Right atrium auricular region (tissue), 2 donors: ENCODE data around the gene SORBS2. TPM values are rescaled to one million over a fixed set of nuclear protein-coding genes. Genes with fewer than 3 reads are reported as not detected.

Experiments used
- DNase-seq: peaks from one replicate; pipeline ENCODE4 v3.0.0-alpha.2; 2019; ENCODE audit warnings: low spot score
- H3K27ac ChIP-seq, 2 donors: fragments of 200-600 bp; sonication (generic); 1 replicate in 1 of 2; 2 replicates in 1 of 2; pipeline ENCODE4 v1.5.1; 2016 to 2019
- H3K27me3 ChIP-seq, 2 donors: fragments of 200-600 bp; sonication (generic); one replicate each; pipeline versions ENCODE4 v1.5.1 to v1.6.0; 2017 to 2019
- H3K36me3 ChIP-seq: fragments of 200-600 bp; sonication (generic); one replicate; pipeline ENCODE4 v1.5.1; 2016
- H3K4me1 ChIP-seq, 2 donors: fragments of 200-600 bp; sonication (generic); one replicate each; pipeline versions ENCODE4 v1.5.1 to v1.6.0; 2017 to 2019
- H3K4me3 ChIP-seq, 2 donors: fragments of 200-600 bp; sonication (generic); 1 replicate in 1 of 2; 2 replicates in 1 of 2; pipeline ENCODE4 v1.5.1; 2017 to 2019; ENCODE audit warnings: mild to moderate bottlenecking in 1 of 2, moderate library complexity in 1 of 2
- H3K9me3 ChIP-seq, 2 donors: fragments of 200-600 bp; sonication (generic); one replicate each; pipeline ENCODE4 v1.5.1; 2019
- CTCF ChIP-seq, 2 donors: fragments of 200-600 bp; sonication (generic); IDR thresholded peaks; one replicate each; pipeline ENCODE4 v1.5.1; 2019; ENCODE audit warnings: antibody characterized with exemption in 2 of 2
- total RNA-seq, 2 donors: library from RNA; depleted of rRNA; stranded (reverse); fragments of >200 nt; gene quantifications; one replicate each; pipeline ENCODE4 v1.1.0, GENCODE V29; 2016

SORBS2 gene
- total RNA-seq, 2 donors from 2014 or later, result 530 to 741 TPM

DNA sequence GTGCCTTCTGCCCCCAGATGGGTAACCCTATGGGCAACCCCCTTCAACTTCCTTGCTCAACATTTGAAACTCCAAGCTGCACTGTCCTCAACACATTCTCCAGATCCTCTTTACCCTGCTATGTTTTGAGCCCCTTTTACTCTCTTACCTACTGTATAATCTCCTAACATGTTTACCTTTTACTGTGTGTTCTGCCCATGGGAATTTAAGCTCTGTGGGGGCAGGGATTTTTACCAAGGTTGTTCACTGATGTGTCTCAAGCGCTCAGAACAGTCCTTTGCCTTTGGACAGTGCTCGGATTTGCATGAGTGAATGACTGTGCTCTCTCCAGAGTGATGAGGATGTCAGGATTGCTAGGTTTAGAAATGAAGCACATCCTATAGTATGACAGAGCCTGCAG is 53.2 kb downstream of the SORBS2 start:
- Histone ChIP-seq H3K36me3 (no peaks in the 10 kb centered on the region), H3K9me3 (no peaks in the 10 kb centered on the region), H3K4me1 (peaks cover 0 to 48% of the 10 kb centered on the region in 2 donors), H3K27me3 (no peaks in the 10 kb centered on the region), H3K27ac (peak overlapping the region in 1 of 2 donors; percentile 6), H3K4me3 (no peak overlapping the region)
- no peak for DNase-seq
- no peak for TF ChIP-seq CTCF (IDR thresholded peaks at IDR 0.05)

DNA sequence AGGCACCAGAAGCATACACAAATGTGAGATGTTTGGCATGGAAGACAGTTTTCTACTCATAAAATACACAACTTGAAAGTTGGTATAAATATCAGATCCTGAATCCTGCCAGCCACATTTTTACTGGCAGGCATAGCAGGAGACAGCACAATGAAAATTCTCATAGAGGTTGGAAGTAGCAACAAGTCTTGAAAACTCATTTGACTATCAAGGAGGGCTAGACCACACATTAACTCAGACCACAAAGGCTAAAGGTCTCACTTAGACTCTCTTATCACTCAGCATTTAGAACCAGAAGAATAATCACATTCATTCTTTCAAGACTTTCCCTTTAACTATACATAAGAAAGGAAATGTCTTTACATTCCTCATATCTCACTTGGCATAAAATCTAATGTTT is 56.5 kb downstream of the SORBS2 start:
- no peaks in the 10 kb centered on the region for H3K36me3 ChIP-seq
- no peak for DNase-seq

DNA sequence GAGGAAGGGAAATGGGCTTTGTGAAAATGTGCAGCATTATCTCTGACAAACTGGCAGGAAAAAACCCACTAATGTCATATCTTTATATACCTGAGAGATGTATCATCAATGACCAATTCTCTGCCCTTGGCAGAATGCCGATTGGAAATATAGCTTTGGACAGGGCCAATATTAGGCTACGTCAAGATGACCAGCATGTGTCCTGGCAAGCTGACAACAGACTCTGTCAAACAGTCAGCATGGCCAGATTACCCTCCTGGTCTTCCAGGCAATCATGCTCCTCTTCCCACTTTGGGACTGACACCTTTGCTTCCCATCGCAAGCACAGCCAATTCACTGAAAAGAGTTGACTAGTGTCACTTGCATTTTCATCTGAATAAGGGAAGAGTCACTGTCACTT is 57.0 kb downstream of the SORBS2 start:
- TF ChIP-seq CTCF (IDR thresholded peaks at IDR 0.05), result no peak
- peak overlapping the region; percentile 37 to 46 for H3K27ac ChIP-seq
- H3K4me3 ChIP-seq, result no peak overlapping the region
- no peaks in the 10 kb centered on the region for H3K36me3 ChIP-seq
- peaks cover 0 to 34% of the 10 kb centered on the region in 2 donors for H3K4me1 ChIP-seq
- DNase-seq, result peak; percentile 55
- no peaks in the 10 kb centered on the region for H3K9me3 ChIP-seq
- H3K27me3 ChIP-seq, result no peaks in the 10 kb centered on the region

More for the DNA sequence above, 56.5 kb downstream of the SORBS2 start:
- Histone ChIP-seq H3K4me1 (peaks cover 0 to 33% of the 10 kb centered on the region in 2 donors), H3K9me3 (no peaks in the 10 kb centered on the region), H3K27ac (peak overlapping the region; percentile 46 to 56), H3K4me3 (no peak overlapping the region), H3K27me3 (no peaks in the 10 kb centered on the region)
- TF ChIP-seq CTCF (IDR thresholded peaks at IDR 0.05), result no peak

DNA sequence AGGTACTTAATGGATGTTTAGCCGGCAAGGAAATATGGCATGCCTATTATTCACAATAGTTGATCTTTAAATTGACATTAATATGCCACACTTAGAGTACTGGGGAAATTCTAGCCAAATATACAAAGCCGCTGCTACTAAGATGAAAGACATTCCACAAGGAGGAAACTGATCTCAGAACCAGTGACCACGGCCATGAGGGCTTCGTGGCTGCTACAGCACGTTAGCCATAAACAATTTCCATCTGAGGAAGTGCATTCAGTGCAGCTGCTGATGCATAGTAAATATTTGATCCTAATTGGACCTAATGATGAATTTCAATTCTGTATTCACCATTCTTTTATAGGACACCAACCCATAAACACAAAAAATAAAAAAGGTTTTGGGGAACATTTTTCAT is 59.1 kb downstream of the SORBS2 start:
- H3K36me3 ChIP-seq, result no peaks in the 10 kb centered on the region
- peaks cover 0 to 34% of the 10 kb centered on the region in 2 donors for H3K4me1 ChIP-seq
- no peaks in the 10 kb centered on the region for H3K9me3 ChIP-seq
- no peak for DNase-seq
- no peak overlapping the region for H3K27ac ChIP-seq
- no peak for TF ChIP-seq CTCF (IDR thresholded peaks at IDR 0.05)
- no peak overlapping the region for H3K4me3 ChIP-seq
- H3K27me3 ChIP-seq, result no peaks in the 10 kb centered on the region

- H3K9me3 ChIP-seq, result no peaks in the 10 kb centered on the region
- H3K27ac ChIP-seq, result no peak overlapping the region
- no peaks in the 10 kb centered on the region for H3K36me3 ChIP-seq
- H3K4me3 ChIP-seq, result no peak overlapping the region
- H3K4me1 ChIP-seq, result peaks cover 0 to 32% of the 10 kb centered on the region in 2 donors
- H3K27me3 ChIP-seq, result no peaks in the 10 kb centered on the region
- DNase-seq, result peak; percentile 46
- no peak for TF ChIP-seq CTCF (IDR thresholded peaks at IDR 0.05)
These were observed 62.1 kb downstream of the SORBS2 start for GRCh38 chr4:185749858-185750257.

- Histone ChIP-seq H3K27me3 (no peaks in the 10 kb centered on the region), H3K4me3 (no peak overlapping the region), H3K9me3 (no peaks in the 10 kb centered on the region), H3K4me1 (peaks cover 0 to 37% of the 10 kb centered on the region in 2 donors), H3K27ac (peak overlapping the region in 1 of 2 donors; percentile 0), H3K36me3 (no peaks in the 10 kb centered on the region)
- TF ChIP-seq CTCF (IDR thresholded peaks at IDR 0.05), result no peak
- peak; percentile 52 for DNase-seq
These were observed 63.0 kb downstream of the SORBS2 start for GRCh38 chr4:185748901-185749390.
